ENCODE data around the gene XIRP2. TPM values are rescaled to one million over a fixed set of nuclear protein-coding genes. Genes with fewer than 3 reads are reported as not detected.

XIRP2 gene
- total RNA-seq, 1 experiment from 2014 or later: not detected

GRCh38 chr2:166916987-166917386 is 28.7 kb downstream of the XIRP2 start:
- no peaks in the 10 kb centered on the region for H3K36me3 Mint-ChIP-seq (ENCODE audit: insufficient read depth, unreplicated experiment)
- no peak overlapping the region for H3K4me3 Mint-ChIP-seq (ENCODE audit: low read depth, unreplicated experiment)
- intact Hi-C loops (cut with micrococcal nuclease; ENCODE audit: unreplicated experiment): no loop called here
- no peak for DNase-seq
- peaks cover 2% of the 10 kb centered on the region for H3K9me3 Mint-ChIP-seq (ENCODE audit: low read depth, unreplicated experiment)
- H3K4me1 Mint-ChIP-seq (ENCODE audit: low read depth, unreplicated experiment): no peaks in the 10 kb centered on the region
- no peak overlapping the region for H3K27ac Mint-ChIP-seq (ENCODE audit: unreplicated experiment)
- no peaks in the 10 kb centered on the region for H3K27me3 Mint-ChIP-seq (ENCODE audit: unreplicated experiment)
- BruUV-seq (replicated peaks): no TSS peak
- CTCF ChIA-PET: no interaction called here
- TF ChIP-seq, protein P1, sequence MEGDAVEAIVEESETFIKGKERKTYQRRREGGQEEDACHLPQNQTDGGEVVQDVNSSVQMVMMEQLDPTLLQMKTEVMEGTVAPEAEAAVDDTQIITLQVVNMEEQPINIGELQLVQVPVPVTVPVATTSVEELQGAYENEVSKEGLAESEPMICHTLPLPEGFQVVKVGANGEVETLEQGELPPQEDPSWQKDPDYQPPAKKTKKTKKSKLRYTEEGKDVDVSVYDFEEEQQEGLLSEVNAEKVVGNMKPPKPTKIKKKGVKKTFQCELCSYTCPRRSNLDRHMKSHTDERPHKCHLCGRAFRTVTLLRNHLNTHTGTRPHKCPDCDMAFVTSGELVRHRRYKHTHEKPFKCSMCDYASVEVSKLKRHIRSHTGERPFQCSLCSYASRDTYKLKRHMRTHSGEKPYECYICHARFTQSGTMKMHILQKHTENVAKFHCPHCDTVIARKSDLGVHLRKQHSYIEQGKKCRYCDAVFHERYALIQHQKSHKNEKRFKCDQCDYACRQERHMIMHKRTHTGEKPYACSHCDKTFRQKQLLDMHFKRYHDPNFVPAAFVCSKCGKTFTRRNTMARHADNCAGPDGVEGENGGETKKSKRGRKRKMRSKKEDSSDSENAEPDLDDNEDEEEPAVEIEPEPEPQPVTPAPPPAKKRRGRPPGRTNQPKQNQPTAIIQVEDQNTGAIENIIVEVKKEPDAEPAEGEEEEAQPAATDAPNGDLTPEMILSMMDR (IDR thresholded peaks at IDR 0.05; ENCODE audit: unreplicated experiment): no peak

DNA sequence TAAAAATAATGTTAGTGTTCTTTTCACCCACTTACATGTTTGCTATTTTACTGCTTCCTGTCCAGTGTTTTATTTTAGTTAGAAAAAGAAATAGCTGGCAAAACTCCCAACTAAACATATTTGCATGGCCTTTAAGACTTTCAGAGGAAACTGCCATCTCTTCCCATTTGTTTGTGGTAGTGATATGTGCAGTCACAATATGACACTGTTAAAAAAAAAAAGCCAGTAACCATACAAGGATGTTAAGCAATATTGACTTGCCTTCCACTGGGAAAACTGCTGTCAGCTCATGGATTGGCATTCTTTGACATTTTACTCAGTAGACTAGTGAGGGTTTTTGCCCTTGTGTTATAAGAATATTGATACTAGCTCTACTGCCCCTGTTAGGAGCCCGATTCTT is 29.1 kb downstream of the XIRP2 start:
- TF ChIP-seq, protein P1 (IDR thresholded peaks at IDR 0.05; ENCODE audit: unreplicated experiment): no peak
- H3K4me3 Mint-ChIP-seq (ENCODE audit: low read depth, unreplicated experiment): no peak overlapping the region
- BruUV-seq (replicated peaks): no TSS peak
- H3K36me3 Mint-ChIP-seq (ENCODE audit: insufficient read depth, unreplicated experiment): no peaks in the 10 kb centered on the region
- H3K9me3 Mint-ChIP-seq (ENCODE audit: low read depth, unreplicated experiment): peaks cover 2% of the 10 kb centered on the region
- DNase-seq: no peak
- peak overlapping the region; percentile 16 for H3K27ac Mint-ChIP-seq (ENCODE audit: unreplicated experiment)
- CTCF ChIA-PET: no interaction called here
- intact Hi-C loops (cut with micrococcal nuclease; ENCODE audit: unreplicated experiment): no loop called here
- no peaks in the 10 kb centered on the region for H3K4me1 Mint-ChIP-seq (ENCODE audit: low read depth, unreplicated experiment)
- H3K27me3 Mint-ChIP-seq (ENCODE audit: unreplicated experiment): no peaks in the 10 kb centered on the region

- Mint-ChIP-seq H3K27ac (ENCODE audit: unreplicated experiment) (no peak overlapping the region), H3K4me1 (ENCODE audit: low read depth, unreplicated experiment) (no peaks in the 10 kb centered on the region), H3K9me3 (ENCODE audit: low read depth, unreplicated experiment) (no peaks in the 10 kb centered on the region), H3K4me3 (ENCODE audit: low read depth, unreplicated experiment) (no peak overlapping the region), H3K36me3 (ENCODE audit: insufficient read depth, unreplicated experiment) (no peaks in the 10 kb centered on the region), H3K27me3 (ENCODE audit: unreplicated experiment) (no peaks in the 10 kb centered on the region)
- no TSS peak for BruUV-seq (replicated peaks)
- DNase-seq: no peak
- CTCF ChIA-PET: no interaction called here
- intact Hi-C loops (cut with micrococcal nuclease; ENCODE audit: unreplicated experiment): no loop called here
- TF ChIP-seq, protein P1 (IDR thresholded peaks at IDR 0.05; ENCODE audit: unreplicated experiment): no peak
Measured at GRCh38 chr2:166921261-166921896, 33.1 kb downstream of the XIRP2 start.

GRCh38 chr2:166924967-166925366 is 36.7 kb downstream of the XIRP2 start:
- intact Hi-C loops (cut with micrococcal nuclease; ENCODE audit: unreplicated experiment): no loop called here
- TF ChIP-seq, protein P1 (IDR thresholded peaks at IDR 0.05; ENCODE audit: unreplicated experiment): no peak
- Mint-ChIP-seq H3K4me3 (ENCODE audit: low read depth, unreplicated experiment) (no peak overlapping the region), H3K27me3 (ENCODE audit: unreplicated experiment) (no peaks in the 10 kb centered on the region), H3K4me1 (ENCODE audit: low read depth, unreplicated experiment) (no peaks in the 10 kb centered on the region), H3K27ac (ENCODE audit: unreplicated experiment) (no peak overlapping the region), H3K9me3 (ENCODE audit: low read depth, unreplicated experiment) (peaks cover 2% of the 10 kb centered on the region), H3K36me3 (ENCODE audit: insufficient read depth, unreplicated experiment) (no peaks in the 10 kb centered on the region)
- BruUV-seq (replicated peaks): no TSS peak
- DNase-seq: no peak
- CTCF ChIA-PET: no interaction called here

All from Calu3 (cell line).